Measurements from ENCODE around the gene BCL11B. TPM values are rescaled to one million over a fixed set of nuclear protein-coding genes. Genes with fewer than 3 reads are reported as not detected.

Gene BCL11B
- total RNA-seq, 1 donor from 2014 or later, result 0.85 TPM

- H3K27me3 ChIP-seq, result no peaks in the 10 kb centered on the region
- no peak overlapping the region for H3K27ac ChIP-seq
- H3K36me3 ChIP-seq, result no peaks in the 10 kb centered on the region
- H3K9me3 ChIP-seq, result no peaks in the 10 kb centered on the region
- intact Hi-C loops (cut with DNase I), result no loop called here
- H3K4me3 ChIP-seq, result no peak overlapping the region
- H3K4me1 ChIP-seq, result no peaks in the 10 kb centered on the region
- no peak for DNase-seq (ENCODE audit: low spot score in 2 of 2)
- TF ChIP-seq, protein P1, sequence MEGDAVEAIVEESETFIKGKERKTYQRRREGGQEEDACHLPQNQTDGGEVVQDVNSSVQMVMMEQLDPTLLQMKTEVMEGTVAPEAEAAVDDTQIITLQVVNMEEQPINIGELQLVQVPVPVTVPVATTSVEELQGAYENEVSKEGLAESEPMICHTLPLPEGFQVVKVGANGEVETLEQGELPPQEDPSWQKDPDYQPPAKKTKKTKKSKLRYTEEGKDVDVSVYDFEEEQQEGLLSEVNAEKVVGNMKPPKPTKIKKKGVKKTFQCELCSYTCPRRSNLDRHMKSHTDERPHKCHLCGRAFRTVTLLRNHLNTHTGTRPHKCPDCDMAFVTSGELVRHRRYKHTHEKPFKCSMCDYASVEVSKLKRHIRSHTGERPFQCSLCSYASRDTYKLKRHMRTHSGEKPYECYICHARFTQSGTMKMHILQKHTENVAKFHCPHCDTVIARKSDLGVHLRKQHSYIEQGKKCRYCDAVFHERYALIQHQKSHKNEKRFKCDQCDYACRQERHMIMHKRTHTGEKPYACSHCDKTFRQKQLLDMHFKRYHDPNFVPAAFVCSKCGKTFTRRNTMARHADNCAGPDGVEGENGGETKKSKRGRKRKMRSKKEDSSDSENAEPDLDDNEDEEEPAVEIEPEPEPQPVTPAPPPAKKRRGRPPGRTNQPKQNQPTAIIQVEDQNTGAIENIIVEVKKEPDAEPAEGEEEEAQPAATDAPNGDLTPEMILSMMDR (IDR thresholded peaks at IDR 0.05), result no peak
Observed at GRCh38 chr14:99206090-99206489, 65.9 kb downstream of the BCL11B start.

GRCh38 chr14:99205086-99205688 is 66.8 kb downstream of the BCL11B start:
- DNase-seq (ENCODE audit: low spot score in 2 of 2), result no peak
- intact Hi-C loops (cut with DNase I), result no loop called here
- H3K27me3 ChIP-seq, result no peaks in the 10 kb centered on the region
- TF ChIP-seq, protein P1 (IDR thresholded peaks at IDR 0.05), result no peak
- H3K4me1 ChIP-seq, result no peaks in the 10 kb centered on the region
- H3K27ac ChIP-seq, result no peak overlapping the region
- H3K4me3 ChIP-seq, result no peak overlapping the region
- no peaks in the 10 kb centered on the region for H3K9me3 ChIP-seq
- no peaks in the 10 kb centered on the region for H3K36me3 ChIP-seq

DNA sequence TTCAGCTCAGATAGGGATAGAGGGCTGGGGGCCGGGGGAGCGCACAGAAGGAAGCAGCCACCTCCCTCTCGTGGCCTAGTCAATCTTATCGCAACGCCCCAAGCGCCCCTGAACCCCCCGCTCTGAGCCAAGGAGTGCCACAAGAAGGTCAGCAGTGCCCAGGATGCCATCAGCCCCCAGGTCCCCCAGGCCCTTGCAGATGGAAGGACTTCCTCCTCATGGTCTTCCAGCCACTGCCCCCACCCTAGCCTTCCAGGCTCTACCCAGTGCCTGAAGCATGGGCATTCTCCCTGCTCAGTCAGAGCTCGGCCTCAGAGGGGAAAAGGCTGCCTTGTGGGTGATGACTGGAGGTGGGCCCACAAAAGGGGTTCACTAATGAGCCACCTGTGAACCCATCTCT is 68.2 kb downstream of the BCL11B start:
- H3K36me3 ChIP-seq, result no peaks in the 10 kb centered on the region
- H3K4me3 ChIP-seq, result no peak overlapping the region
- no peaks in the 10 kb centered on the region for H3K9me3 ChIP-seq
- DNase-seq (ENCODE audit: low spot score in 2 of 2), result no peak
- H3K27ac ChIP-seq, result no peak overlapping the region
- H3K27me3 ChIP-seq, result no peaks in the 10 kb centered on the region
- no peaks in the 10 kb centered on the region for H3K4me1 ChIP-seq
- intact Hi-C loops (cut with DNase I), result no loop called here
- TF ChIP-seq, protein P1 (IDR thresholded peaks at IDR 0.05), result no peak

GRCh38 chr14:99203080-99203479 is 68.9 kb downstream of the BCL11B start:
- intact Hi-C loops (cut with DNase I), result no loop called here
- no peaks in the 10 kb centered on the region for H3K9me3 ChIP-seq

DNA sequence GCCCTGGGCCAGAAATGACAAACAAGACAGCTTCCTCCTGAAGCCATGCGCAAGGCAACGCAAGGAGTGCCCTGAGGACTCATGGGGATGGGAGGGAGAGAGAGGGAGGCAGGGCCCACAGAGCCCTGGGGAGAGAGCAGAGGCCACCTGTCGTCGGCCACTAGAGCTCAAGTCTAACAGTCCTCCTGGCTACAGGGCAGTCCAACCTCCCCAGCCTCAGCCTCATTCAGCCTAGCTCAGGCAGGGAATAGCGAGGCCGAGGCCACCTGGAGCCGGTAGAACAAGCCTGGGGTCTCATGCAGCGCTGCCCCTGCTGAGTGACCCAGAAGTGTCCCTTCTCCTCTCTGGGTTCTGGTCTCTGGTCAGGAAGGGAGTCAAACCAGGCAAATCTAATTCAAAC is 69.5 kb downstream of the BCL11B start:
- DNase-seq (ENCODE audit: low spot score in 2 of 2), result no peak
- Histone ChIP-seq H3K4me3 (no peak overlapping the region), H3K9me3 (no peaks in the 10 kb centered on the region), H3K36me3 (no peaks in the 10 kb centered on the region), H3K27me3 (no peaks in the 10 kb centered on the region), H3K27ac (no peak overlapping the region), H3K4me1 (no peaks in the 10 kb centered on the region)
- TF ChIP-seq, protein P1 (IDR thresholded peaks at IDR 0.05), result no peak
- intact Hi-C loops (cut with DNase I), result no loop called here

More at GRCh38 chr14:99203080-99203479, 68.9 kb downstream of the BCL11B start:
- TF ChIP-seq, protein P1 (IDR thresholded peaks at IDR 0.05), result no peak
- no peak overlapping the region for H3K27ac ChIP-seq
- H3K4me3 ChIP-seq, result no peak overlapping the region
- H3K4me1 ChIP-seq, result no peaks in the 10 kb centered on the region
- no peaks in the 10 kb centered on the region for H3K36me3 ChIP-seq
- H3K27me3 ChIP-seq, result no peaks in the 10 kb centered on the region
- no peak for DNase-seq (ENCODE audit: low spot score in 2 of 2)
